ENCODE results near the gene ARFGAP2. TPM values are rescaled to one million over a fixed set of nuclear protein-coding genes. Genes with fewer than 3 reads are reported as not detected.

The ARFGAP2 gene
- total RNA-seq = 64.8 TPM
- 60.6 TPM for polyA plus RNA-seq
- long read RNA-seq, donor 1 = 0 reads
- long read RNA-seq, donor 2 = 0 reads
- long read RNA-seq, donor 3, transcript ARFGAP2-205 (16 exons, 2,976 nt) = major isoform, 14 of 27 reads
- long read RNA-seq, donor 3, partial matches to known transcripts = 11 of 27 reads
- long read RNA-seq, donor 3, other reads (novel, unspliced or antisense) = 0 of 27 reads
- long read RNA-seq, donor 4, partial matches to known transcripts = 8 of 15 reads
- long read RNA-seq, donor 4, other reads (novel, unspliced or antisense) = 0 of 15 reads
- long read RNA-seq, donor 5, transcript ARFGAP2-205 (16 exons, 2,976 nt) = major isoform, 11 of 41 reads
- long read RNA-seq, donor 5, partial matches to known transcripts = 21 of 41 reads
- long read RNA-seq, donor 5, other reads (novel, unspliced or antisense) = 0 of 41 reads
- long read RNA-seq, donor 6, transcript ARFGAP2-205 (16 exons, 2,976 nt) = major isoform, 9 of 9 reads
- long read RNA-seq, donor 6, partial matches to known transcripts = 0 of 9 reads
- long read RNA-seq, donor 6, other reads (novel, unspliced or antisense) = 0 of 9 reads
- long read RNA-seq, donor 7, transcript ARFGAP2-205 (16 exons, 2,976 nt) = major isoform, 5 of 6 reads
- long read RNA-seq, donor 7, partial matches to known transcripts = 0 of 6 reads
- long read RNA-seq, donor 7, other reads (novel, unspliced or antisense) = 0 of 6 reads
- long read RNA-seq, donor 8, partial matches to known transcripts = 0 of 4 reads
- long read RNA-seq, donor 8, other reads (novel, unspliced or antisense) = 0 of 4 reads
- long read RNA-seq, donor 9, partial matches to known transcripts = 0 of 5 reads
- long read RNA-seq, donor 9, other reads (novel, unspliced or antisense) = 0 of 5 reads
- long read RNA-seq, donor 10, partial matches to known transcripts = 5 of 13 reads
- long read RNA-seq, donor 10, other reads (novel, unspliced or antisense) = 0 of 13 reads

GRCh38 chr11:47176328-47177228 is at the start of gene ARFGAP2:
TSS of gene ARFGAP2 (minus strand) at chr11:47176879. CDS start at chr11:47176853, 26 bp downstream.
- peaks cover 32 to 34% of the 10 kb centered on the region in 2 donors for H3K36me3 ChIP-seq (ENCODE audit: control insufficient read depth in 2 of 2, insufficient read depth in 2 of 2, low read length in 1 of 2)
- peak within 1 kb of the TSS; percentile 79 to 97 for H3K4me3 ChIP-seq (ENCODE audit: low read length in 2 of 2)
- WGBS = under 1% methylated on average over 89 of the region's 89 CpGs
- DNase-seq (ENCODE audit: low read depth in 6 of 9, low spot score in 9 of 9) = peak in 8 of 9 donors; percentile 76 to 97 (median 93)
- no peaks in the 10 kb centered on the region for H3K9me3 ChIP-seq (ENCODE audit: control insufficient read depth in 2 of 2, insufficient read depth in 1 of 2, low read length in 1 of 2)
- H3K27ac ChIP-seq (ENCODE audit: low read depth in 1 of 2, low read length in 1 of 2) = peak within 1 kb of the TSS; percentile 97 to 98
- H3K27me3 ChIP-seq (ENCODE audit: control insufficient read depth in 2 of 2, insufficient read depth in 1 of 2, low read length in 1 of 2) = no peaks in the 10 kb centered on the region
- peaks cover 5 to 29% of the 10 kb centered on the region in 2 donors for H3K4me1 ChIP-seq (ENCODE audit: control insufficient read depth in 2 of 2, insufficient read depth in 2 of 2, low read length in 2 of 2)

- Histone ChIP-seq H3K27me3 (ENCODE audit: control insufficient read depth in 2 of 2, insufficient read depth in 1 of 2, low read length in 1 of 2) (no peaks in the 10 kb centered on the region), H3K4me3 (ENCODE audit: low read length in 2 of 2) (no peak overlapping the region), H3K36me3 (ENCODE audit: control insufficient read depth in 2 of 2, insufficient read depth in 2 of 2, low read length in 1 of 2) (peaks cover 26 to 42% of the 10 kb centered on the region in 2 donors), H3K4me1 (ENCODE audit: control insufficient read depth in 2 of 2, insufficient read depth in 2 of 2, low read length in 2 of 2) (no peaks in the 10 kb centered on the region), H3K27ac (ENCODE audit: low read depth in 1 of 2, low read length in 1 of 2) (no peak overlapping the region), H3K9me3 (ENCODE audit: control insufficient read depth in 2 of 2, insufficient read depth in 1 of 2, low read length in 1 of 2) (no peaks in the 10 kb centered on the region)
- WGBS = 98% methylated on average over 7 of the region's 7 CpGs
- DNase-seq (ENCODE audit: low read depth in 6 of 9, low spot score in 9 of 9) = no peak
These were observed 49.1 kb upstream of the ARFGAP2 start for GRCh38 chr11:47225552-47226400.

GRCh38 chr11:47222696-47223095 is 46.0 kb upstream of the ARFGAP2 start:
- DNase-seq (ENCODE audit: low read depth in 6 of 9, low spot score in 9 of 9) = no peak
- Histone ChIP-seq H3K4me3 (ENCODE audit: low read length in 2 of 2) (no peak overlapping the region), H3K9me3 (ENCODE audit: control insufficient read depth in 2 of 2, insufficient read depth in 1 of 2, low read length in 1 of 2) (no peaks in the 10 kb centered on the region), H3K27ac (ENCODE audit: low read depth in 1 of 2, low read length in 1 of 2) (no peak overlapping the region), H3K27me3 (ENCODE audit: control insufficient read depth in 2 of 2, insufficient read depth in 1 of 2, low read length in 1 of 2) (no peaks in the 10 kb centered on the region), H3K36me3 (ENCODE audit: control insufficient read depth in 2 of 2, insufficient read depth in 2 of 2, low read length in 1 of 2) (peaks cover 32% of the 10 kb centered on the region in 2 donors), H3K4me1 (ENCODE audit: control insufficient read depth in 2 of 2, insufficient read depth in 2 of 2, low read length in 2 of 2) (no peaks in the 10 kb centered on the region)
- 99% methylated on average over 2 of the region's 2 CpGs for WGBS

DNA sequence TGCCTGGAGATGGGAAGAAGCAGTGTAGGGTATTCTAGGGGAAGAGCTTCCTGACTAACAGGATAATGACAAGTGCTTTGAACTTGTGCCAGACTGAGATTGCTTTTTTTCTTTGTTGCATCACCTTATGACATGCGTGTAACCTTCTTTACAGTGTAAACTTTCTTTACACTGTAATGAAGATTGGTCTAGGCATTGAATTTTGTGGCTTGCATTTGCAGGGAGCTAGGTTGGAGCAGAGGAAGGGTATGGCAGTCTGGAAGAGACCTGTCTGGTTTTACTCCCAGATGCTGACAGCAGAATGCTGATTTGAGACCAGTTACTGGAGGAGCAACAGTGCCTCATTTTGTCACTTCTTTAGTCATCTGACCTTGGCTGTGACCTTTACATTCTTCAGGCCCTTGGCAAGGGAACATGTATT is 43.7 kb upstream of the ARFGAP2 start:
- Histone ChIP-seq H3K9me3 (ENCODE audit: control insufficient read depth in 2 of 2, insufficient read depth in 1 of 2, low read length in 1 of 2) (no peaks in the 10 kb centered on the region), H3K27ac (ENCODE audit: low read depth in 1 of 2, low read length in 1 of 2) (no peak overlapping the region), H3K27me3 (ENCODE audit: control insufficient read depth in 2 of 2, insufficient read depth in 1 of 2, low read length in 1 of 2) (no peaks in the 10 kb centered on the region), H3K36me3 (ENCODE audit: control insufficient read depth in 2 of 2, insufficient read depth in 2 of 2, low read length in 1 of 2) (peaks cover 21 to 25% of the 10 kb centered on the region in 2 donors), H3K4me1 (ENCODE audit: control insufficient read depth in 2 of 2, insufficient read depth in 2 of 2, low read length in 2 of 2) (peaks cover 10 to 15% of the 10 kb centered on the region in 2 donors), H3K4me3 (ENCODE audit: low read length in 2 of 2) (no peak overlapping the region)
- DNase-seq (ENCODE audit: low read depth in 6 of 9, low spot score in 9 of 9) = no peak
- 92% methylated on average over 1 of the region's 1 CpG for WGBS

DNA sequence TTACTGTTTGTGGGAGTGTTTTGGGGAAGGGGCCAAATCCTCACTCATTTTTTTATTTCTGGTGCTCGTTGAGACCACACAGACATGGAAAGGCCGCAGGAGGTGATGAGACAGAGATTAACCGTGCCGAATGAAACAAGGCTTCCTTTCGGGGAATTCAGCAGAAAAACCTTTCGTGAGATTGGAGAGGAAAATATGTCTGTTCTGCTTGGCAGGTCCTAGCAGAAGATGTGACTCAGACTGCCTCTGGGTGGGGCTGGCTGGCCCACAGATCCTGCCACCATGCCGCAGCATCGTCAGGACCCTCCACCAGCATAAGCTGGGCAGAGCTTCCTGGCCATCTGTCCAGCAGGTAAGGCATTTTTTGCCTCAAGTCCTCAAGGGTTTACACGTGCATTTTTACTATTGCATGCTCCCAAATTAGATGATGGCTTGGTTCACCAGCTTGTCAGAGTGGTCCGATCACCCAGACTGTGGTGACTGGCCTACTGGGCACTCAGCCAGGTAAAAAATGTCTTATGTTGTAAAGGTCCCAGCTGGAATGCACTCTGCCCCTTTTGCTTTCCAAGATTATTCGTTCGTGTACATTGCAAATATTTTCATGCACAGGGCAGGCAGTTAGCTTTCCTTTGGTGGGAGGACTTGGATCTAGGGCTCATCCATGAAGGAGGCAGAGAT is 39.6 kb upstream of the ARFGAP2 start:
- 22% methylated on average over 12 of the region's 12 CpGs for WGBS
- DNase-seq (ENCODE audit: low read depth in 6 of 9, low spot score in 9 of 9) = peak in 7 of 9 donors; percentile 2 to 66 (median 32)
- H3K27me3 ChIP-seq (ENCODE audit: control insufficient read depth in 2 of 2, insufficient read depth in 1 of 2, low read length in 1 of 2) = no peaks in the 10 kb centered on the region
- H3K4me3 ChIP-seq (ENCODE audit: low read length in 2 of 2) = peak overlapping the region; percentile 69 to 75
- peak overlapping the region; percentile 95 to 96 for H3K27ac ChIP-seq (ENCODE audit: low read depth in 1 of 2, low read length in 1 of 2)
- H3K9me3 ChIP-seq (ENCODE audit: control insufficient read depth in 2 of 2, insufficient read depth in 1 of 2, low read length in 1 of 2) = no peaks in the 10 kb centered on the region
- peaks cover 14 to 26% of the 10 kb centered on the region in 2 donors for H3K4me1 ChIP-seq (ENCODE audit: control insufficient read depth in 2 of 2, insufficient read depth in 2 of 2, low read length in 2 of 2)
- peaks cover 10 to 17% of the 10 kb centered on the region in 2 donors for H3K36me3 ChIP-seq (ENCODE audit: control insufficient read depth in 2 of 2, insufficient read depth in 2 of 2, low read length in 1 of 2)

DNA sequence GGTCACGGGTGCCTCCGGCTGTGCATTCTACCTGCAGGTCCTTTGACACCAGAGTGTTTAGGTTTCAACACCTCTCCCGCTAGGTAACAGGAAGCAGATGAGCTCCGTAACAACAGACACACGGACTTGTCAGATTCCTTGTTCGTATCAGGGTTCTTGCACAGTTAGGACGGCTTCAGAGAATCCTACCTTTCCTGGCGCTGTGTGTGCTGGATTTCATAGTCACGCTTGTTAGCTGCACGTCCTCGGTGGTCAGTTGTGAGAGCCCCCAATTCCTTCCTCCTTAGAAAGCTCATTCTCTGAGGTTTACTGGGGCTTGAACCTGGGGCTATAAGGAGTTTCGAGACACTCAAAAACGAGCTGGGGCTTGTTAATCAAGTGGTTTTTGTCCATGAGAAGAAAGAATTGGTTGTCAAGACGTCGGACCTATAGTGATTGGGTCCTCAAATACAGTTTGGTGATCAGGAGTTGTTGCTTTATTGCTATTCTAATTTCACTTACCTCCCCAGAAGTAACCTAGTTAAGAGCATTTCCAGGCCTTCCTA is 38.8 kb upstream of the ARFGAP2 start:
- DNase-seq (ENCODE audit: low read depth in 6 of 9, low spot score in 9 of 9) = peak in 3 of 9 donors; percentile 3 to 41 (median 28)
- no peaks in the 10 kb centered on the region for H3K27me3 ChIP-seq (ENCODE audit: control insufficient read depth in 2 of 2, insufficient read depth in 1 of 2, low read length in 1 of 2)
- H3K27ac ChIP-seq (ENCODE audit: low read depth in 1 of 2, low read length in 1 of 2) = peak overlapping the region; percentile 95 to 96
- H3K4me3 ChIP-seq (ENCODE audit: low read length in 2 of 2) = peak overlapping the region; percentile 69 to 75
- 3% methylated on average over 15 of the region's 15 CpGs for WGBS
- no peaks in the 10 kb centered on the region for H3K9me3 ChIP-seq (ENCODE audit: control insufficient read depth in 2 of 2, insufficient read depth in 1 of 2, low read length in 1 of 2)
- H3K4me1 ChIP-seq (ENCODE audit: control insufficient read depth in 2 of 2, insufficient read depth in 2 of 2, low read length in 2 of 2) = peaks cover 14 to 26% of the 10 kb centered on the region in 2 donors
- peaks cover 10 to 12% of the 10 kb centered on the region in 2 donors for H3K36me3 ChIP-seq (ENCODE audit: control insufficient read depth in 2 of 2, insufficient read depth in 2 of 2, low read length in 1 of 2)

- H3K27me3 ChIP-seq (ENCODE audit: control insufficient read depth in 2 of 2, insufficient read depth in 1 of 2, low read length in 1 of 2) = no peaks in the 10 kb centered on the region
- WGBS = 8% methylated on average over 20 of the region's 20 CpGs
- H3K9me3 ChIP-seq (ENCODE audit: control insufficient read depth in 2 of 2, insufficient read depth in 1 of 2, low read length in 1 of 2) = no peaks in the 10 kb centered on the region
- peak overlapping the region; percentile 78 to 95 for H3K27ac ChIP-seq (ENCODE audit: low read depth in 1 of 2, low read length in 1 of 2)
- DNase-seq (ENCODE audit: low read depth in 6 of 9, low spot score in 9 of 9) = peak; percentile 36 to 86 (median 69)
- peaks cover 14 to 26% of the 10 kb centered on the region in 2 donors for H3K4me1 ChIP-seq (ENCODE audit: control insufficient read depth in 2 of 2, insufficient read depth in 2 of 2, low read length in 2 of 2)
- H3K4me3 ChIP-seq (ENCODE audit: low read length in 2 of 2) = peak overlapping the region; percentile 69 to 75
- H3K36me3 ChIP-seq (ENCODE audit: control insufficient read depth in 2 of 2, insufficient read depth in 2 of 2, low read length in 1 of 2) = peaks cover under 1 to 7% of the 10 kb centered on the region in 2 donors
These were observed 37.4 kb upstream of the ARFGAP2 start for GRCh38 chr11:47213950-47214565.

Measured in thymus (tissue), 14 donors.